ENCODE measurements around the gene CERS5.

DNA sequence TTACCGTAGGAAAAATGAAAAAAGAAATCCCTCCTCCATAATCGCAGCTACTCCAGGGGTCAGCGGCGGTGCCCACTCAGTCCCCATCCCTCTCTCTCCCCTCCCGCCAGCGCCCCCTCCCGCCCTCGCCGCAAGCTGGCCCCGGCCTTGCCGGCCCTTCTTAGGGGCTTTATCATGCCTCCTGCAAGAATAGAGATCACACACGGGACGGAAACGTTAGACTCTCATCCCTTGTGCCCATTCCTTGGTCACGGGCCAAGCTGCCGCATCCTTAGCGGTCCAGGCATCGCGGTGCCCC lies 55.8 kb downstream of the CERS5 start:
- TF ChIP-seq, protein P1, sequence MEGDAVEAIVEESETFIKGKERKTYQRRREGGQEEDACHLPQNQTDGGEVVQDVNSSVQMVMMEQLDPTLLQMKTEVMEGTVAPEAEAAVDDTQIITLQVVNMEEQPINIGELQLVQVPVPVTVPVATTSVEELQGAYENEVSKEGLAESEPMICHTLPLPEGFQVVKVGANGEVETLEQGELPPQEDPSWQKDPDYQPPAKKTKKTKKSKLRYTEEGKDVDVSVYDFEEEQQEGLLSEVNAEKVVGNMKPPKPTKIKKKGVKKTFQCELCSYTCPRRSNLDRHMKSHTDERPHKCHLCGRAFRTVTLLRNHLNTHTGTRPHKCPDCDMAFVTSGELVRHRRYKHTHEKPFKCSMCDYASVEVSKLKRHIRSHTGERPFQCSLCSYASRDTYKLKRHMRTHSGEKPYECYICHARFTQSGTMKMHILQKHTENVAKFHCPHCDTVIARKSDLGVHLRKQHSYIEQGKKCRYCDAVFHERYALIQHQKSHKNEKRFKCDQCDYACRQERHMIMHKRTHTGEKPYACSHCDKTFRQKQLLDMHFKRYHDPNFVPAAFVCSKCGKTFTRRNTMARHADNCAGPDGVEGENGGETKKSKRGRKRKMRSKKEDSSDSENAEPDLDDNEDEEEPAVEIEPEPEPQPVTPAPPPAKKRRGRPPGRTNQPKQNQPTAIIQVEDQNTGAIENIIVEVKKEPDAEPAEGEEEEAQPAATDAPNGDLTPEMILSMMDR (IDR thresholded peaks at IDR 0.05; ENCODE audit: low read depth, low read length), result peak; percentile 95; the same call in 1 of the 2 replicates
- TF ChIP-seq EZH2phosphoT487 (IDR thresholded peaks at IDR 0.05; ENCODE audit: low read depth), result no peak

Data from OCI-LY3 (cell line).